Fibroblast of lung (primary cell): ENCODE measurements around the gene ZCCHC14.

Experiments used
- EZH2 ChIP-seq: IDR thresholded peaks from 2 replicates; pipeline ENCODE4 v1.5.1; 2012; ENCODE audit warnings: low read length, control low read depth, mild to moderate bottlenecking; ENCODE audit errors: missing control alignments
- TF ChIP-seq, protein P1 (sequence below), 2 donors: IDR thresholded peaks in 1 of 2; conservative IDR thresholded peaks in 1 of 2; 1 replicate in 1 of 2; 2 replicates in 1 of 2; pipeline ENCODE4 v1.5.1; 2011 to 2012; ENCODE audit warnings: low read length in 2 of 2, control low read depth in 1 of 2, inconsistent platforms in 1 of 2, low read depth in 1 of 2, mild to moderate bottlenecking in 1 of 2

DNA sequence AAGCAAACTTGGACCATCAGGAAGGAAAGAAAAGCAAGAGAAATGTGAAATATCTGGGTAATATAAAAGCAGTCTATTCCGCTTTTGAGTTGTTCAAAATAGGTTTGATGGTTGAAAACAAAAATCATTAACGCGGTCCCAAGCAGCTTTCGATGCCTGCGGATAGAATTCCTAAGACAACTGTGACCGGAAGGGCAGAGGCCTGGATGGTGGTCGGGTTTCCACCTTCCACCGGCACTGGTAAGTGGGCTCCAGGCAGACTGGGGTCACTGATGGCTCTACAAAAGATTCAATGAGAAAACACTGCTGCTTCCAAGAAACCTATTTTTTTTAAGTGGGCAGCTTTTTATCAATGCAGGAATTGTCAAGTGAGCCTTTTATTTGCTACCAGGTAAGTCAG is 49.8 kb downstream of the ZCCHC14 start:
- TF ChIP-seq, protein P1, sequence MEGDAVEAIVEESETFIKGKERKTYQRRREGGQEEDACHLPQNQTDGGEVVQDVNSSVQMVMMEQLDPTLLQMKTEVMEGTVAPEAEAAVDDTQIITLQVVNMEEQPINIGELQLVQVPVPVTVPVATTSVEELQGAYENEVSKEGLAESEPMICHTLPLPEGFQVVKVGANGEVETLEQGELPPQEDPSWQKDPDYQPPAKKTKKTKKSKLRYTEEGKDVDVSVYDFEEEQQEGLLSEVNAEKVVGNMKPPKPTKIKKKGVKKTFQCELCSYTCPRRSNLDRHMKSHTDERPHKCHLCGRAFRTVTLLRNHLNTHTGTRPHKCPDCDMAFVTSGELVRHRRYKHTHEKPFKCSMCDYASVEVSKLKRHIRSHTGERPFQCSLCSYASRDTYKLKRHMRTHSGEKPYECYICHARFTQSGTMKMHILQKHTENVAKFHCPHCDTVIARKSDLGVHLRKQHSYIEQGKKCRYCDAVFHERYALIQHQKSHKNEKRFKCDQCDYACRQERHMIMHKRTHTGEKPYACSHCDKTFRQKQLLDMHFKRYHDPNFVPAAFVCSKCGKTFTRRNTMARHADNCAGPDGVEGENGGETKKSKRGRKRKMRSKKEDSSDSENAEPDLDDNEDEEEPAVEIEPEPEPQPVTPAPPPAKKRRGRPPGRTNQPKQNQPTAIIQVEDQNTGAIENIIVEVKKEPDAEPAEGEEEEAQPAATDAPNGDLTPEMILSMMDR (conservative IDR thresholded peaks at IDR 0.05 in 1 of 2, IDR thresholded peaks at IDR 0.05 in 1 of 2; ENCODE audit: low read depth in 1 of 2, low read length in 2 of 2): no peak
- TF ChIP-seq EZH2: no peak
